HCT116 (cell line): ENCODE data around the gene PARVG. TPM values are rescaled to one million over a fixed set of nuclear protein-coding genes. Genes with fewer than 3 reads are reported as not detected.

Source experiments
- ATAC-seq: fragments of 200-7000 bp; cut with Tn5 transposase; 2 replicates; pipeline ENCODE4 v1.9.1; 2020; ENCODE audit warnings: mild to moderate bottlenecking, moderate library complexity
- BruUV-seq: library from RNA; stranded (reverse); fragments of 400-500 nt; replicated peaks from 2 replicates; lab custom pipeline; 2021; lab: Mats Ljungman, UMichigan
- CTCF ChIA-PET: fragments of 300-600 bp; sonication (Branson Sonifier 250); formaldehyde crosslinking; loops from one replicate; lab custom pipeline; 2021; ENCODE audit warnings: antibody characterized with exemption; lab: Charles Lee
- POLR2A ChIA-PET: fragments of 300-600, 350-600 bp; sonication (Branson Sonifier 250); formaldehyde crosslinking; loops from one replicate; lab custom pipeline; 2021; ENCODE audit warnings: antibody characterized with exemption; lab: Charles Lee
- RAD21 ChIA-PET, 2 experiments: fragments of 300-600 bp; sonication (Branson Sonifier 250); formaldehyde crosslinking; loops; one replicate each; lab custom pipeline; 2023; ENCODE audit warnings: low total read pairs in 2 of 2; ENCODE audit not compliant: uncharacterized antibody in 2 of 2, unreplicated experiment in 2 of 2, low non-redundant PET in 1 of 2; lab: Charles Lee
- DNase-seq: peaks from one replicate; pipeline ENCODE4 v3.0.0-alpha.2; 2010; ENCODE audit warnings: low read depth, low spot score
- H2AFZ ChIP-seq: fragments of 200-600 bp; shearing (Covaris generic), sonication (generic); 2 replicates; pipeline ENCODE4 v1.6.1; 2017; ENCODE audit warnings: low read depth, mixed run types, mixed read lengths, antibody characterized with exemption, low read length; ENCODE audit not compliant: poor library complexity, severe bottlenecking
- H3K27ac ChIP-seq: 2 replicates; pipeline ENCODE4 v1.5.1; 2012; ENCODE audit warnings: low read depth, low read length
- H3K27me3 ChIP-seq: fragments of 200-600 bp; sonication (generic); 2 replicates; pipeline ENCODE4 v1.6.1; 2016; ENCODE audit warnings: mixed run types, low read length, mixed read lengths; ENCODE audit not compliant: insufficient read depth
- H3K36me3 ChIP-seq, 2 experiments: fragments of 200-500 bp in 1 of 2; fragments of 200-600 bp in 1 of 2; sonication (Bioruptor generic) in 1 of 2; sonication (generic) in 1 of 2; 2 replicates each; pipeline versions ENCODE4 v1.5.1 to v1.6.1; 2014 to 2016; ENCODE audit warnings: low read length in 2 of 2, inconsistent platforms in 1 of 2, mixed read lengths in 1 of 2, mixed run types in 1 of 2; ENCODE audit not compliant: insufficient read depth in 2 of 2, control insufficient read depth in 1 of 2
- H3K4me1 ChIP-seq, 2 experiments: fragments of 200-600 bp in 1 of 2; sonication (generic) in 1 of 2; 2 replicates each; pipeline versions ENCODE4 v1.5.1 to v1.6.1; 2012 to 2017; ENCODE audit warnings: low read length in 2 of 2, inconsistent platforms in 1 of 2, mild to moderate bottlenecking in 1 of 2, mixed read lengths in 1 of 2, mixed run types in 1 of 2, moderate library complexity in 1 of 2; ENCODE audit not compliant: insufficient read depth in 2 of 2, control insufficient read depth in 1 of 2
- H3K4me2 ChIP-seq: fragments of 200-600 bp; sonication (generic); 2 replicates; pipeline ENCODE4 v1.6.1; 2017; ENCODE audit warnings: mixed run types, low read length, mixed read lengths
- H3K4me3 ChIP-seq, 2 experiments: fragments of 200-600 bp in 1 of 2; sonication (generic) in 1 of 2; replicated peaks in 1 of 2; 2 replicates each; pipeline ENCODE4 v1.5.1; 2011 to 2016; ENCODE audit warnings: low read length in 2 of 2, control low read depth in 1 of 2, low read depth in 1 of 2, mild to moderate bottlenecking in 1 of 2, mixed read lengths in 1 of 2, mixed run types in 1 of 2
- H3K79me2 ChIP-seq: fragments of 200-600 bp; sonication (generic); 2 replicates; pipeline ENCODE4 v1.6.1; 2017; ENCODE audit warnings: mild to moderate bottlenecking, mixed run types, low read length, moderate library complexity, mixed read lengths; ENCODE audit not compliant: insufficient read depth
- H3K9ac ChIP-seq: fragments of 200-600 bp; sonication (generic); 2 replicates; pipeline ENCODE4 v1.6.1; 2016; ENCODE audit warnings: low read length, mixed read lengths
- H3K9me2 ChIP-seq: fragments of 200-600 bp; sonication (generic), shearing (Covaris generic); 2 replicates; pipeline ENCODE4 v1.6.1; 2017; ENCODE audit warnings: mixed run types, mild to moderate bottlenecking, moderate library complexity; ENCODE audit not compliant: insufficient read depth
- H3K9me3 ChIP-seq, 2 experiments: fragments of 200-500 bp in 1 of 2; fragments of 200-600 bp in 1 of 2; sonication (Bioruptor generic) in 1 of 2; sonication (generic) in 1 of 2; 2 replicates each; pipeline ENCODE4 v1.6.1; 2014 to 2017; ENCODE audit warnings: low read length in 2 of 2, mixed read lengths in 2 of 2, inconsistent platforms in 1 of 2, low read depth in 1 of 2, mild to moderate bottlenecking in 1 of 2, mixed run types in 1 of 2, moderate library complexity in 1 of 2; ENCODE audit not compliant: control insufficient read depth in 1 of 2, insufficient read depth in 1 of 2
- H4K20me1 ChIP-seq: fragments of 200-600 bp; sonication (generic), shearing (Covaris generic); 2 replicates; pipeline ENCODE4 v1.6.1; 2017; ENCODE audit warnings: mixed run types, mild to moderate bottlenecking, moderate library complexity; ENCODE audit not compliant: insufficient read depth
- CEBPB ChIP-seq: IDR thresholded peaks from 2 replicates; pipeline ENCODE4 v1.6.1; 2012; ENCODE audit warnings: low read depth
- EGR1 ChIP-seq: IDR thresholded peaks from 2 replicates; pipeline ENCODE4 v1.6.1; 2012; ENCODE audit warnings: low read depth
- EZH2 ChIP-seq: fragments of 200-600 bp; sonication (generic); IDR thresholded peaks from 2 replicates; pipeline ENCODE4 v1.6.1; 2017; ENCODE audit warnings: antibody characterized with exemption, mixed run types
- MAX ChIP-seq: IDR thresholded peaks from 2 replicates; pipeline ENCODE4 v1.6.1; 2012
- SIN3A ChIP-seq: IDR thresholded peaks from 2 replicates; pipeline ENCODE4 v1.6.1; 2012; ENCODE audit warnings: low read depth
- SRF ChIP-seq: IDR thresholded peaks from 2 replicates; pipeline ENCODE4 v1.6.1; 2012; ENCODE audit warnings: low read depth
- YY1 ChIP-seq: IDR thresholded peaks from 2 replicates; pipeline ENCODE4 v1.6.1; 2011; ENCODE audit warnings: low read length, low read depth, moderate library complexity, mild to moderate bottlenecking; ENCODE audit not compliant: insufficient replicate concordance; ENCODE audit errors: extremely low read depth
- ZBTB33 ChIP-seq: IDR thresholded peaks from 2 replicates; pipeline ENCODE4 v1.6.1; 2011; ENCODE audit warnings: mild to moderate bottlenecking, low read length, moderate library complexity; ENCODE audit not compliant: insufficient replicate concordance; ENCODE audit errors: extremely low read depth
- ZNF274 ChIP-seq: fragments of 200-500 bp; sonication (Bioruptor generic); IDR thresholded peaks from 2 replicates; pipeline ENCODE4 v1.6.1; 2014; ENCODE audit warnings: mild to moderate bottlenecking, low read depth, low read length, inconsistent platforms
- intact Hi-C: fragments of 100-400 bp; cut with micrococcal nuclease; formaldehyde crosslinking; loops from 2 replicates; pipeline ENCODE4 v1.10.0; 2022
- total RNA-seq: library from RNA; stranded (reverse); gene quantifications from one replicate; pipeline ENCODE4 v1.2.1, GENCODE V29; 2021; ENCODE audit not compliant: unreplicated experiment

The PARVG gene
- total RNA-seq, 1 experiment from 2014 or later = 0.57 TPM

- Histone ChIP-seq H3K36me3 (no peaks in the 10 kb centered on the region), H3K9ac (no peak overlapping the region), H3K9me2 (no peaks in the 10 kb centered on the region), H3K27me3 (peaks cover 11% of the 10 kb centered on the region), H3K4me3 (no peak overlapping the region), H3K27ac (no peak overlapping the region), H3K4me1 (no peaks in the 10 kb centered on the region), H3K9me3 (peaks cover 0 to 6% of the 10 kb centered on the region in 2 experiments; a peak in 1 of 4 replicates), H2AFZ (no peak overlapping the region), H4K20me1 (no peaks in the 10 kb centered on the region), H3K4me2 (no peak overlapping the region), H3K79me2 (no peaks in the 10 kb centered on the region)
- no TSS peak for BruUV-seq
- CTCF ChIA-PET = no interaction called here
- RAD21 ChIA-PET = no interaction called here
- no peak for DNase-seq
- POLR2A ChIA-PET = no interaction called here
- intact Hi-C loops = no loop called here
- TF ChIP-seq YY1 (no peak), MAX (no peak), SIN3A (no peak), CEBPB (no peak), SRF (no peak), EZH2 (no peak), ZBTB33 (no peak), EGR1 (no peak), ZNF274 (no peak)
- no peak for ATAC-seq
These were observed 33.5 kb downstream of the PARVG start for GRCh38 chr22:44214187-44214586.
